Neural progenitor cell (in vitro differentiated cells): Measurements from ENCODE around the gene COA3. TPM values are rescaled to one million over a fixed set of nuclear protein-coding genes. Genes with fewer than 3 reads are reported as not detected.
A peak's percentile ranks its signal among the peaks of the same experiment; 100 is the strongest.
"Not testable (repeated sequence)": the region's sequence is repeated elsewhere in the genome, so short reads cannot be mapped to it uniquely, and the experiment has no call there.

Experiments used
- DNase-seq: peaks from one replicate; pipeline ENCODE4 v3.0.0-alpha.2; 2016; ENCODE audit warnings: low spot score
- H2AFZ ChIP-seq: fragments of 200-600 bp; sonication (generic); replicated peaks from 2 replicates; pipeline ENCODE4 v1.6.1; 2016; ENCODE audit warnings: antibody characterized with exemption
- H3F3A ChIP-seq: fragments of 200-600 bp; sonication (generic); 2 replicates; pipeline ENCODE4 v1.6.1; 2016; ENCODE audit warnings: antibody characterized with exemption, low read depth
- H3K27ac ChIP-seq: fragments of 200-600 bp; sonication (generic); 2 replicates; pipeline ENCODE4 v1.5.1; 2016; ENCODE audit warnings: mild to moderate bottlenecking
- H3K27me3 ChIP-seq: fragments of 200-600 bp; sonication (generic); 2 replicates; pipeline ENCODE4 v1.6.1; 2016; ENCODE audit warnings: mild to moderate bottlenecking, moderate library complexity
- H3K36me3 ChIP-seq: fragments of 200-600 bp; sonication (generic); 2 replicates; pipeline ENCODE4 v1.5.1; 2016
- H3K4me1 ChIP-seq: fragments of 200-600 bp; sonication (generic); 2 replicates; pipeline ENCODE4 v1.6.1; 2016; ENCODE audit warnings: mixed run types
- H3K4me2 ChIP-seq: fragments of 200-600 bp; sonication (generic); 2 replicates; pipeline ENCODE4 v1.6.1; 2016
- H3K4me3 ChIP-seq: fragments of 200-600 bp; sonication (generic); 2 replicates; pipeline ENCODE4 v1.5.1; 2016
- H3K79me2 ChIP-seq: fragments of 200-600 bp; sonication (generic); 2 replicates; pipeline ENCODE4 v1.6.1; 2016; ENCODE audit warnings: low read depth
- H3K9ac ChIP-seq: fragments of 200-600 bp; sonication (generic); 2 replicates; pipeline ENCODE4 v1.6.1; 2016
- H3K9me3 ChIP-seq: fragments of 200-600 bp; sonication (generic); 2 replicates; pipeline ENCODE4 v1.5.1; 2016; ENCODE audit warnings: low read depth
- H4K20me1 ChIP-seq: fragments of 200-600 bp; sonication (generic); 2 replicates; pipeline ENCODE4 v1.6.1; 2016; ENCODE audit warnings: low read depth
- H3K27ac Mint-ChIP-seq: 3 replicates; pipeline ENCODE4 v1.8.0; 2021; ENCODE audit warnings: mixed read lengths
- H3K27me3 Mint-ChIP-seq: 2 replicates; pipeline ENCODE4 v1.8.0; 2022; ENCODE audit warnings: low read depth, mild to moderate bottlenecking, inconsistent platforms, moderate library complexity, mixed read lengths; ENCODE audit not compliant: insufficient read depth
- H3K36me3 Mint-ChIP-seq: 3 replicates; pipeline ENCODE4 v1.8.0; 2021; ENCODE audit warnings: mixed read lengths
- H3K4me1 Mint-ChIP-seq: 3 replicates; pipeline ENCODE4 v1.8.0; 2021; ENCODE audit warnings: mixed read lengths
- H3K4me3 Mint-ChIP-seq: 3 replicates; pipeline ENCODE4 v1.8.0; 2021; ENCODE audit warnings: mild to moderate bottlenecking, moderate library complexity, mixed read lengths
- H3K9me3 Mint-ChIP-seq: 3 replicates; pipeline ENCODE4 v1.8.0; 2020; ENCODE audit warnings: mixed read lengths
- EZH2 ChIP-seq: fragments of 200-600 bp; sonication (generic); IDR thresholded peaks from 2 replicates; pipeline ENCODE4 v1.6.1; 2017; ENCODE audit warnings: antibody characterized with exemption, mild to moderate bottlenecking, moderate library complexity
- EZH2phosphoT487 ChIP-seq: fragments of 200-600 bp; sonication (generic); IDR thresholded peaks from 2 replicates; pipeline ENCODE4 v1.6.1; 2017; ENCODE audit warnings: antibody characterized with exemption
- total RNA-seq: library from RNA; depleted of rRNA; stranded (reverse); fragments of >200 nt; gene quantifications from 2 replicates; pipeline ENCODE4 v1.2.3, GENCODE V29; 2015; ENCODE audit warnings: low replicate concordance
- TF ChIP-seq, protein P1 (sequence below): fragments of 200-600 bp; sonication (generic); IDR thresholded peaks from 2 replicates; pipeline ENCODE4 v1.5.1; 2017; ENCODE audit warnings: antibody characterized with exemption, mild to moderate bottlenecking

Gene COA3
- total RNA-seq, 1 donor from 2014 or later = 61.2 TPM

DNA sequence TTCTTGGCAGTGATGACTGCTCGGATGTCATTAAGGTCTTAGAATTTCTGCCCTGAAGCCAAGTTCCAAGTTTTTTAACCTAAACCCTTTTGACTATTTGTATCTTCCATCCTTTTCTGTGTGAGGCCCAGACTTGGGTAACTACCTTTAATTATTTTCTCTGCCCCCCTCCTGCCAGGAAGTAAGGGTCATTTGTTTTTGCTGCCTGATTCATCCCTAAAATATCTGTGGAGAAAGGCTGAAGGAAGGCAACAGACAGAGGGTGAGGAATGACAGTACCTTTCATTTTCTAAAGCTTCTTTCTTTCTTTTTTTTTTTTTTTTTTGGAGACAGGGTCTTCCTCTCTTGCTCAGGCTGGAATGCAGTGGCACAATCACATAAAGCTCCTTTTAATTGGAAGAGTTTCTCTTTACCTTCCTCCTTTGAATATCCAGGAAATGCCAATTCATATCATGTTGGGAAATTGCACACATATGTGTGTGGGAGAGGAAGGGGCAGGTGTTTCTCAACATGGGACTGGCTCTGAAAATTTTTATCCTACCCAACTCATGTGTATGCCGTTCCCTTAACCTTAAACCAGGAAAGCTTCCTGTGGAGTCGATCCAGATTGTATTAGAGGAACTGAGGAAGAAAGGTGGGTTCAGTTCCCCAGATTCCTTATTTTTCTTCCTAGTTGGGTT is 24.3 kb downstream of the COA3 start:
- peaks cover 14% of the 10 kb centered on the region for H3F3A ChIP-seq
- peaks cover 8% of the 10 kb centered on the region for H4K20me1 ChIP-seq
- DNase-seq = no peak
- Mint-ChIP-seq H3K27me3 (peaks cover 5% of the 10 kb centered on the region), H3K4me1 (peaks cover 28% of the 10 kb centered on the region), H3K27ac (peak overlapping the region; percentile 99), H3K4me3 (peak overlapping the region; percentile 100), H3K9me3 (no peaks in the 10 kb centered on the region), H3K36me3 (peaks cover 8% of the 10 kb centered on the region)
- H3K27me3 ChIP-seq = no peaks in the 10 kb centered on the region
- H3K79me2 ChIP-seq = peaks cover 12% of the 10 kb centered on the region
- peak overlapping the region; percentile 86 for H3K4me2 ChIP-seq
- no peak overlapping the region for H2AFZ ChIP-seq
- peak overlapping the region; percentile 71 for H3K4me3 ChIP-seq
- H3K4me1 ChIP-seq = no peaks in the 10 kb centered on the region
- no peaks in the 10 kb centered on the region for H3K9me3 ChIP-seq
- no peak for TF ChIP-seq EZH2phosphoT487
- TF ChIP-seq, protein P1, sequence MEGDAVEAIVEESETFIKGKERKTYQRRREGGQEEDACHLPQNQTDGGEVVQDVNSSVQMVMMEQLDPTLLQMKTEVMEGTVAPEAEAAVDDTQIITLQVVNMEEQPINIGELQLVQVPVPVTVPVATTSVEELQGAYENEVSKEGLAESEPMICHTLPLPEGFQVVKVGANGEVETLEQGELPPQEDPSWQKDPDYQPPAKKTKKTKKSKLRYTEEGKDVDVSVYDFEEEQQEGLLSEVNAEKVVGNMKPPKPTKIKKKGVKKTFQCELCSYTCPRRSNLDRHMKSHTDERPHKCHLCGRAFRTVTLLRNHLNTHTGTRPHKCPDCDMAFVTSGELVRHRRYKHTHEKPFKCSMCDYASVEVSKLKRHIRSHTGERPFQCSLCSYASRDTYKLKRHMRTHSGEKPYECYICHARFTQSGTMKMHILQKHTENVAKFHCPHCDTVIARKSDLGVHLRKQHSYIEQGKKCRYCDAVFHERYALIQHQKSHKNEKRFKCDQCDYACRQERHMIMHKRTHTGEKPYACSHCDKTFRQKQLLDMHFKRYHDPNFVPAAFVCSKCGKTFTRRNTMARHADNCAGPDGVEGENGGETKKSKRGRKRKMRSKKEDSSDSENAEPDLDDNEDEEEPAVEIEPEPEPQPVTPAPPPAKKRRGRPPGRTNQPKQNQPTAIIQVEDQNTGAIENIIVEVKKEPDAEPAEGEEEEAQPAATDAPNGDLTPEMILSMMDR = no peak
- no peak for TF ChIP-seq EZH2
- no peaks in the 10 kb centered on the region for H3K36me3 ChIP-seq
- no peak overlapping the region for H3K27ac ChIP-seq
- peak overlapping the region; percentile 77 for H3K9ac ChIP-seq

DNA sequence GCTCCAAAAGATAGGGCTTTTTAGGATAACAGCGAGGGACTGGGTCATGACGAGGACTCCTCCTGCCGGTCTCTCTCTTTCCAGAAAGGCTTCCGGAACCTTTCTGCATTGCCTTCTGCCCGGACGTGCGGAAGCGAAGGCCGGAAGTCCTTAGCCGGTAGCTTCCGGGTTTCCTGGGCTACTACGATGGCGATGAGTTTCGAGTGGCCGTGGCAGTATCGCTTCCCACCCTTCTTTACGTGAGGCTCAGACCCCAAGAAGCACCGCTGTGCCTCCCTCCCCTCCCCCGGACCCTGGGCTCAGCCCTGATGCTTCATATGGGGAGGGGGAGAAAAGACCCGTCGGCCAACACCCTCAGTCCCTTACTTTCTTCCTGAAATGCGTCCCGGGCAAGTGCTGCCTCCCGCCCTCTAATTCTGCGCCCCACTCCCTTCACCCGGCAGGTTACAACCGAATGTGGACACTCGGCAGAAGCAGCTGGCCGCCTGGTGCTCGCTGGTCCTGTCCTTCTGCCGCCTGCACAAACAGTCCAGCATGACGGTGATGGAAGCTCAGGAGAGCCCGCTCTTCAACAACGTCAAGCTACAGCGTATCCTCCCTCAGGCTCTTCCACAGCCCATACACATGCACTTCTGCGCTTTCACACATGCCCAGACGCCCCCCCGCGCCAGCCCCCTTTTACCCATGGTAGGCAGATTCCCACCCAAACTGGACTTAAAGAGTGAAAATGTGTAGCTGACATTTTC is 25.0 kb downstream of the COA3 start, which contains the start of gene VPS25:
Gene VPS25 (plus strand): TSS at position 160 of the 746 bp plus-strand sequence. CDS start 27 bp downstream, at position 187.
- Histone ChIP-seq H2AFZ (peak within 1 kb of the TSS; percentile 90), H3K27me3 (no peaks in the 10 kb centered on the region), H3K4me2 (peak within 1 kb of the TSS; percentile 86), H3K4me3 (peak within 1 kb of the TSS; percentile 71), H3K79me2 (peaks cover 12% of the 10 kb centered on the region), H3K27ac (no peak within 1 kb of the TSS), H3F3A (peaks cover 6% of the 10 kb centered on the region), H3K9ac (peak within 1 kb of the TSS; percentile 77), H4K20me1 (peaks cover 3% of the 10 kb centered on the region), H3K36me3 (no peaks in the 10 kb centered on the region), H3K9me3 (no peaks in the 10 kb centered on the region), H3K4me1 (no peaks in the 10 kb centered on the region)
- Mint-ChIP-seq H3K27ac (peak within 1 kb of the TSS; percentile 99), H3K4me1 (peaks cover 28% of the 10 kb centered on the region), H3K4me3 (peak within 1 kb of the TSS; percentile 100), H3K27me3 (peaks cover 5% of the 10 kb centered on the region), H3K36me3 (peaks cover 7% of the 10 kb centered on the region), H3K9me3 (no peaks in the 10 kb centered on the region)
- peak; percentile 88 for DNase-seq
- TF ChIP-seq EZH2phosphoT487 (no peak), EZH2 (peak; percentile 40)
- TF ChIP-seq, protein P1 = peak; percentile 28

DNA sequence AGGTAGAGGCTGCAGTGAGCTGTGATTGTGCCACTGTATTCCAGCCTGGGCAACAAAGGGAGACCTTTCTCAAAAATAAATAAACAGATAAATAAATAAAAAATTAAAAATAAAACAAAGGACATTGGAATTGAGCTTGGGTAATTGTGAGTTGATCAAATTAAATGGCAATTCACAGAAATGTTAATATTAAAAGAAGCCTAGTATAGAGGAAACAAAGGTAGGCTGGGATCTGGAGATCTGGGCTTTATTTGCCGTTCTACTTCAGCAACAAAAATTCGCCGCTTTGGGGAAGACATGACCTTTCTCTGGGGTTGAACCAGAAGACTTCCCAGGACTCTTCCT is 25.6 kb downstream of the COA3 start:
- H3K9me3 Mint-ChIP-seq = no peaks in the 10 kb centered on the region
- no peak for DNase-seq
- H3K4me1 ChIP-seq = no peaks in the 10 kb centered on the region
- H3K9ac ChIP-seq = peak overlapping the region; percentile 77
- H3K4me3 ChIP-seq = peak overlapping the region; percentile 71
- TF ChIP-seq EZH2phosphoT487 = no peak
- H3K27ac Mint-ChIP-seq = peak overlapping the region; percentile 99
- peaks cover 5% of the 10 kb centered on the region for H3K27me3 Mint-ChIP-seq
- H3K36me3 Mint-ChIP-seq = peaks cover 5% of the 10 kb centered on the region
- peak overlapping the region; percentile 90 for H2AFZ ChIP-seq
- H3K79me2 ChIP-seq = peaks cover 12% of the 10 kb centered on the region
- peak overlapping the region; percentile 100 for H3K4me3 Mint-ChIP-seq
- H3K27me3 ChIP-seq = no peaks in the 10 kb centered on the region
- no peak overlapping the region for H3K27ac ChIP-seq
- no peaks in the 10 kb centered on the region for H3K9me3 ChIP-seq
- peak overlapping the region; percentile 86 for H3K4me2 ChIP-seq
- H3K4me1 Mint-ChIP-seq = peaks cover 28% of the 10 kb centered on the region
- H3F3A ChIP-seq = peaks cover 6% of the 10 kb centered on the region
- no peaks in the 10 kb centered on the region for H4K20me1 ChIP-seq
- no peaks in the 10 kb centered on the region for H3K36me3 ChIP-seq

DNA sequence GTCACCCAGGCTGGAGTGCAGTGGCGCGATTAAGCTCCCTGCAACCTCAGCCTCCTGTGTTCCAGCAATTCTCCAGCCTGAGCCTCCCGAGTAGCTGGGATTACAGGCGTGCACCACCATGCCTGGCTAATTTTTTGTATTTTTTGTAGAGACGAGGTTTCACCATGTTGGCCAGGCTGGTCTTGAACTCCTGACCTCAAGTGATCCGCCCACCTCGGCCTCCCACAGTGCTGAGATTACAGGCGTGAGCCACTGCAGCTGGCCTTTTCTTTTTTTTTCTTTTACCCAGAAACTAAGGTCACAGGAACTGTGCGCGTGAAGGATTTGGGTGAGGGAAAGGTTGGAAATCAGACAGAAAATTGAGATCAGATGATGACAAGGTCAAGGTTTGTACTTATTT is 28.5 kb downstream of the COA3 start:
- not testable (repeated sequence) for H3K27ac Mint-ChIP-seq, H3K36me3 Mint-ChIP-seq, H3K27me3 Mint-ChIP-seq, H3K4me3 ChIP-seq, H3K9me3 Mint-ChIP-seq, H3K4me3 Mint-ChIP-seq, H3K9me3 ChIP-seq, DNase-seq, H3K9ac ChIP-seq, H3K4me1 ChIP-seq, H3K27me3 ChIP-seq, H2AFZ ChIP-seq, H3K36me3 ChIP-seq, H4K20me1 ChIP-seq, H3F3A ChIP-seq, H3K27ac ChIP-seq, H3K4me2 ChIP-seq
- H3K4me1 Mint-ChIP-seq = peaks cover 25% of the 10 kb centered on the region
- H3K79me2 ChIP-seq = peaks cover 12% of the 10 kb centered on the region

DNA sequence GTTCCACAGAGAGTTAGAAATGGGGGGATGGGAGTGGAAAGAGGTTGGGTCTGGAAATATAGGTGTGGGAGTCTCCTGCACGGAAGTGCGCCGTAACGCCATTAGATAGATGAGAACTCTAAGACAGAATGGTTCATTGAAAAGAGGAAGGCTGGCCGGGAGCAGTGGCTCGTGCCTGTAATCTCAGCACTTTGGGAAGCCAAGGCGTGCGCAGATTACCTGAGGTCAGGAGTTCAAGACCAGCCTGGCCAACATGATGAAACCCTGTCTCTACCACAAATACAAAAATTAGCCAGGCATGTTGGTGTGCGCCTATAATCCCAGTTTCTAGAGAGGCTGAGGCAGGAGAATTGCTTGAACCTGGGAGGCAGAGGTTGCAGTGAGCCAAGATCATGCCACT is 30.5 kb downstream of the COA3 start:
- not testable (repeated sequence) for H3K9ac ChIP-seq, H3K27ac Mint-ChIP-seq, H2AFZ ChIP-seq, H3K4me2 ChIP-seq, H3K9me3 ChIP-seq, H3K36me3 ChIP-seq, H3F3A ChIP-seq, H3K27ac ChIP-seq, DNase-seq, H3K27me3 Mint-ChIP-seq, H3K27me3 ChIP-seq, H4K20me1 ChIP-seq, H3K4me3 ChIP-seq, H3K36me3 Mint-ChIP-seq, H3K79me2 ChIP-seq, H3K4me1 ChIP-seq, H3K9me3 Mint-ChIP-seq, H3K4me3 Mint-ChIP-seq
- H3K4me1 Mint-ChIP-seq = peaks cover 12% of the 10 kb centered on the region
